GM06990 (cell line): ENCODE measurements around the gene CEP128.

Experiments used
- DNase-seq: peaks from one replicate; pipeline ENCODE4 v3.0.0-alpha.2; 2011; ENCODE audit not compliant: insufficient read length; ENCODE audit errors: extremely low read depth
- H3K27me3 ChIP-seq: replicated peaks from 2 replicates; pipeline ENCODE4 v1.6.0; 2011; ENCODE audit warnings: low read length; ENCODE audit not compliant: control insufficient read depth, insufficient read depth
- H3K36me3 ChIP-seq: 2 replicates; pipeline ENCODE4 v1.5.1; 2011; ENCODE audit warnings: low read length; ENCODE audit not compliant: control insufficient read depth, insufficient read depth
- H3K4me3 ChIP-seq: replicated peaks from 2 replicates; pipeline ENCODE4 v1.5.1; 2011; ENCODE audit warnings: low read depth, mild to moderate bottlenecking, control low read depth, low read length
- TF ChIP-seq, protein P1 (sequence below): IDR thresholded peaks from 2 replicates; pipeline ENCODE4 v1.5.1; 2011; ENCODE audit warnings: low read length, control low read depth, mild to moderate bottlenecking, inconsistent platforms; ENCODE audit not compliant: insufficient read depth, poor library complexity, severe bottlenecking

CEP128 gene

DNA sequence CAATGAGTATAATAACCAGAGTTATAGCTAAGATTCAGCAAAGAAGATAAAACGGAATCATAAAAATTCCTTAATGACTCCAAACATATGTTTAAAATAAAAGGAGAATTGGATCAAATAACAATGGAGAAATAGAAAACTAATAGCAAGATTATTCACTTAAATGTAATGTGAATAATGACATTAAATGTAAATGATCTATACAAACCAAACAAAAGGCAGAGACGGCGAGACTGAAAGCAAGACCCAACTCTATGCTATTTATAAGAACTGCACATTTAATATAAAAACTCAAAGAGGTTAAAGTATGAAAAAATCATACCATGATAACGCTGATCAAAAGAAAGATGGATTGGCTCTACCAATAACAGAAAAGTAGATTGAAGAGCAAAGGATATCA, 10.0 kb upstream of the CEP128 start:
- no peak for DNase-seq
- Histone ChIP-seq H3K27me3 (no peaks in the 10 kb centered on the region), H3K36me3 (no peaks in the 10 kb centered on the region), H3K4me3 (no peak overlapping the region)
- TF ChIP-seq, protein P1, sequence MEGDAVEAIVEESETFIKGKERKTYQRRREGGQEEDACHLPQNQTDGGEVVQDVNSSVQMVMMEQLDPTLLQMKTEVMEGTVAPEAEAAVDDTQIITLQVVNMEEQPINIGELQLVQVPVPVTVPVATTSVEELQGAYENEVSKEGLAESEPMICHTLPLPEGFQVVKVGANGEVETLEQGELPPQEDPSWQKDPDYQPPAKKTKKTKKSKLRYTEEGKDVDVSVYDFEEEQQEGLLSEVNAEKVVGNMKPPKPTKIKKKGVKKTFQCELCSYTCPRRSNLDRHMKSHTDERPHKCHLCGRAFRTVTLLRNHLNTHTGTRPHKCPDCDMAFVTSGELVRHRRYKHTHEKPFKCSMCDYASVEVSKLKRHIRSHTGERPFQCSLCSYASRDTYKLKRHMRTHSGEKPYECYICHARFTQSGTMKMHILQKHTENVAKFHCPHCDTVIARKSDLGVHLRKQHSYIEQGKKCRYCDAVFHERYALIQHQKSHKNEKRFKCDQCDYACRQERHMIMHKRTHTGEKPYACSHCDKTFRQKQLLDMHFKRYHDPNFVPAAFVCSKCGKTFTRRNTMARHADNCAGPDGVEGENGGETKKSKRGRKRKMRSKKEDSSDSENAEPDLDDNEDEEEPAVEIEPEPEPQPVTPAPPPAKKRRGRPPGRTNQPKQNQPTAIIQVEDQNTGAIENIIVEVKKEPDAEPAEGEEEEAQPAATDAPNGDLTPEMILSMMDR = no peak

DNA sequence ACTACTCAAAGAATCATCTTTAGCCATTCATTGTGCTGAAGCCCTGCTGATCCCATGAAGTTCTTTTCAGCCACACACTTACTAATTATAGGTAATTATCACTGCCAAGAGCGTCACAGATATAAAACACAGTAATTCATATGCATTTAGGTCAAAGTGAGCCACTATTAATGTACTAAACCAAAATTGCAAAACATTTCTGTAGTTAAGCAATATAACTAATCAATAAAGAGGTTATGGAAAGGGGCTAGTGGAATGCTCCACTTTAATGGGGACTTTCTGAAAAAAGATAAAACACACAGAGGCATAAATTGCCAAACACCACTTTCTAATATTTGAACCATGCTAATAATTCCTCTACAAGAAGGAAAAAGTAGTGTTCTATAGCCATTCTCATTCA, 6.8 kb upstream of the CEP128 start:
- DNase-seq = no peak
- TF ChIP-seq, protein P1 = no peak
- Histone ChIP-seq H3K4me3 (no peak overlapping the region), H3K36me3 (no peaks in the 10 kb centered on the region), H3K27me3 (no peaks in the 10 kb centered on the region)

DNA sequence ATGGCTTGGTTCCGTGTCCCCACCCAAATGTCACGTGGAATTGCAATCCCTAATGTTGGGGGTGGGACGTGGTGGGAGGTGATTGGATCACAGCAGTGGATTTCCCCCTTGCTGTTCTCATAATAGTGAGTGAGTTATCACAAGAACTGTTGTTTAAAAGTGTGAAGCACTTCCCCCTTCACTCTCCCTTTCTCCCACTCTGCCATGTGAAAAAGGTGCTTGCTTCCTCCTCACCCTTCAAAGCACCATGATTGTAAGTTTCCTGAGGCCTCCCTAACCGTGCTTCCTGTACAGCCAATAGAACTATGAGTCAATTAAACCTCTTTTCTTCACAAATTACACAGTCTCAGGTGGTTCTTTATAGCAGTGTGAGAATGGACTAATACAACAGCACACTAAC, 5.3 kb upstream of the CEP128 start:
- Histone ChIP-seq H3K36me3 (no peaks in the 10 kb centered on the region), H3K4me3 (no peak overlapping the region), H3K27me3 (no peaks in the 10 kb centered on the region)
- TF ChIP-seq, protein P1 = no peak
- DNase-seq = no peak

DNA sequence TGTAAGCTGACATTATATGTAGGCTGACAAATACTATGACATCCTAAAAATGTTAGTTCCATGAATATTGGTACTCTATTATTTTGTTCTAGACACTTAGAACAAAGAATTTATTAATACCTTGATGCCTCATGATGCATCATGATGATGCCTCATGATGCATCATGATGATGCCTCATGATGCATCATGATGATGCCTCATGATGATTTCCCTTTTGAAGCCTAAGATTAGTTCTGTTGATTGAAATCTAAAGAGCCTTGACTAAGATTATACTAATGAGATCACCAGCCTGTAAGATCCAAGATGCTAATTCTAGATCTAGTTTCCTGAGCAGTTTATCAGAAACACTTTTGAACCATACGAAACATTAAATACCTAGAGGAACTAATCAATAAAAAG, 4.6 kb upstream of the CEP128 start:
- TF ChIP-seq, protein P1 = no peak
- H3K36me3 ChIP-seq = no peaks in the 10 kb centered on the region
- DNase-seq = no peak
- no peaks in the 10 kb centered on the region for H3K27me3 ChIP-seq
- H3K4me3 ChIP-seq = no peak overlapping the region

DNA sequence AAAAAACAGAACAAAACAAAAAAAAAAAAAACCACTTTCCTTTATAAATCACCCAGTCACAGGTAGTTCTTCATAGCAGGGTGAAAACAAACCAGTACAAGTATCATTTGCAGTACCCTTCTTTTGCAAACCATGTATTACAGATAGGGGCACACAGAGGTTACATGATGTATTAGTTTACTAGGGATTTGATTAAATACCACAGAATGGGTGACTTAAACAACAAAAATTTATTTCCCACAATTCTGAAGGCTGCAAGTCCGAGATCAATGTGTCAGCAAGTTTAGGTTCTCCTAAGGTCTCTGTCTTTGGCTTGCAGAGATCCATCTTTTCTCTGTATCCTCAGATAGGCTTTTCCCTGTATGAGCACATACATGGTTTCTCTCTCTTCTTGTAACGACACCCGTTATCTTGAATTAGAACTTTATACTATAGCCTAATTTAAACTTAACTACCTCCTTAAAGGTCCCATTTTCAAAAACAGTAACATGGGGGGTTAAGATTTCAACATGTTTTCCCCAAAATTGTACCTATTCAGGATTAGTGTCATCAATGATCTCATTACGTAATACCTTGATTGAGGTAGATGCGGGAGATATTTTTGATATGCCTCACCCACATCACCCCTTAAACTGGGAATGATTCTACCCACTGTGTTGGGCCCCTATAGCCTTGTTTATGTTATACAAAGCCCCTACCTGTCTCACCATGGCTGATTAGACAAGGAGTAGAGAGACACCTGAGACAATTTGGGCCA, 3.5 kb upstream of the CEP128 start:
- TF ChIP-seq, protein P1 = no peak
- Histone ChIP-seq H3K4me3 (no peak overlapping the region), H3K27me3 (no peaks in the 10 kb centered on the region), H3K36me3 (no peaks in the 10 kb centered on the region)
- DNase-seq = no peak

DNA sequence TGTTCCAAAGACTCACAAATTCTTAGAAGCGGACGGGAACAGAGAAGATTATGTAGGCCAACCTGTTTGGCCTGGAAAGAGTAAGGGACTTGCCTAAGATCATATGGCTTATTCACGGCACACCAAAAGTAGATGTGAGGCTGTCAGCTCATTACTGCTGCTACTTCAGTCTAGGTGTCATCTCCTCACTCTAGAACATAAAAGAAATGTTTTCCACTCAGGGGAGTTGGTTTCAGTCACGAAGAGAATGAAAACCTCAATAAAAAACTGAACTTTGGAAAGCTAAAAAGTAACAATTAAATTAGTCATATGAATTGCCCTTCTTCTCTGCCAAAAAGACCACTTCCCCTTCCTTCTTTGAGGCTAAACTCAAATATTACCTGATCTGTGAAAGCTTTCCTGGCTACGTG, 658 bp upstream of the CEP128 start:
- TF ChIP-seq, protein P1 = no peak

More for the DNA sequence above, 658 bp upstream of the CEP128 start:
- Histone ChIP-seq H3K4me3 (peak overlapping the region; percentile 86), H3K36me3 (no peaks in the 10 kb centered on the region), H3K27me3 (no peaks in the 10 kb centered on the region)
- DNase-seq = no peak
